MCF 10A (cell line): ENCODE results near the gene NUP214. TPM values are rescaled to one million over a fixed set of nuclear protein-coding genes. Genes with fewer than 3 reads are reported as not detected.

ENCODE experiments used
- BruUV-seq: library from RNA; stranded (reverse); fragments of 400-500 nt; replicated peaks from 2 replicates; lab custom pipeline; 2021; lab: Mats Ljungman, UMichigan
- CTCF ChIA-PET: fragments of 300-600 bp; sonication (Branson Sonifier 250); formaldehyde crosslinking; extraction: SDS; loops from one replicate; lab custom pipeline; 2021; ENCODE audit warnings: antibody characterized with exemption, inconsistent platforms; lab: Yijun Ruan, JAX
- POLR2A ChIA-PET: fragments of 300-600, 350-650 bp; sonication (Branson Sonifier 250); formaldehyde crosslinking; extraction: SDS; loops from one replicate; lab custom pipeline; 2020; ENCODE audit warnings: antibody characterized with exemption, inconsistent platforms; lab: Yijun Ruan, JAX
- DNase-seq: peaks from one replicate; pipeline ENCODE4 v3.0.0-alpha.2; 2018; ENCODE audit not compliant: unreplicated experiment
- H3K27ac Mint-ChIP-seq: one replicate; pipeline ENCODE4 v1.8.0; 2022; ENCODE audit warnings: mild to moderate bottlenecking, low read depth, mixed read lengths; ENCODE audit not compliant: unreplicated experiment
- H3K27me3 Mint-ChIP-seq: one replicate; pipeline ENCODE4 v1.8.0; 2022; ENCODE audit warnings: mixed read lengths; ENCODE audit not compliant: insufficient read depth, unreplicated experiment
- H3K36me3 Mint-ChIP-seq: one replicate; pipeline ENCODE4 v1.8.0; 2022; ENCODE audit warnings: mild to moderate bottlenecking, moderate library complexity, mixed read lengths; ENCODE audit not compliant: insufficient read depth, unreplicated experiment
- H3K4me1 Mint-ChIP-seq: one replicate; pipeline ENCODE4 v1.8.0; 2022; ENCODE audit warnings: mixed read lengths; ENCODE audit not compliant: insufficient read depth, unreplicated experiment
- H3K4me3 Mint-ChIP-seq: one replicate; pipeline ENCODE4 v1.8.0; 2022; ENCODE audit warnings: mild to moderate bottlenecking, moderate library complexity, mixed read lengths; ENCODE audit not compliant: unreplicated experiment
- H3K9me3 Mint-ChIP-seq: one replicate; pipeline ENCODE4 v1.8.0; 2022; ENCODE audit warnings: mixed read lengths; ENCODE audit not compliant: unreplicated experiment
- intact Hi-C: fragments of 100-400 bp; cut with micrococcal nuclease; formaldehyde crosslinking; loops from 2 replicates; pipeline ENCODE4 v1.14.1; 2022
- total RNA-seq: library from RNA; stranded (reverse); gene quantifications from 2 replicates; pipeline ENCODE4 v1.2.3, GENCODE V29; 2022
- TF ChIP-seq, protein P1 (sequence below): fragments of 200-600 bp; IDR thresholded peaks from one replicate; pipeline ENCODE4 v1.8.0; 2022; ENCODE audit warnings: antibody characterized with exemption, mild to moderate bottlenecking; ENCODE audit not compliant: unreplicated experiment

The NUP214 gene
- total RNA-seq, 1 experiment from 2014 or later, result 41.8 TPM

- ChIA-PET POLR2A (no interaction called here), CTCF (interaction anchor here (0.6 to 2.0 kb wide), 4 partner anchors 43 to 1147 kb away, joined by 3 to 7 read pairs (median 3); no protein-coding TSS in a partner anchor)
- no peaks in the 10 kb centered on the region for H3K27me3 Mint-ChIP-seq
- intact Hi-C loops, result no loop called here
- H3K36me3 Mint-ChIP-seq, result peaks cover 73% of the 10 kb centered on the region
- H3K4me1 Mint-ChIP-seq, result peaks cover 17% of the 10 kb centered on the region
- no peak overlapping the region for H3K27ac Mint-ChIP-seq
- BruUV-seq, result no TSS peak
- no peak overlapping the region for H3K4me3 Mint-ChIP-seq
- no peak for DNase-seq
- TF ChIP-seq, protein P1, sequence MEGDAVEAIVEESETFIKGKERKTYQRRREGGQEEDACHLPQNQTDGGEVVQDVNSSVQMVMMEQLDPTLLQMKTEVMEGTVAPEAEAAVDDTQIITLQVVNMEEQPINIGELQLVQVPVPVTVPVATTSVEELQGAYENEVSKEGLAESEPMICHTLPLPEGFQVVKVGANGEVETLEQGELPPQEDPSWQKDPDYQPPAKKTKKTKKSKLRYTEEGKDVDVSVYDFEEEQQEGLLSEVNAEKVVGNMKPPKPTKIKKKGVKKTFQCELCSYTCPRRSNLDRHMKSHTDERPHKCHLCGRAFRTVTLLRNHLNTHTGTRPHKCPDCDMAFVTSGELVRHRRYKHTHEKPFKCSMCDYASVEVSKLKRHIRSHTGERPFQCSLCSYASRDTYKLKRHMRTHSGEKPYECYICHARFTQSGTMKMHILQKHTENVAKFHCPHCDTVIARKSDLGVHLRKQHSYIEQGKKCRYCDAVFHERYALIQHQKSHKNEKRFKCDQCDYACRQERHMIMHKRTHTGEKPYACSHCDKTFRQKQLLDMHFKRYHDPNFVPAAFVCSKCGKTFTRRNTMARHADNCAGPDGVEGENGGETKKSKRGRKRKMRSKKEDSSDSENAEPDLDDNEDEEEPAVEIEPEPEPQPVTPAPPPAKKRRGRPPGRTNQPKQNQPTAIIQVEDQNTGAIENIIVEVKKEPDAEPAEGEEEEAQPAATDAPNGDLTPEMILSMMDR, result no peak
- no peaks in the 10 kb centered on the region for H3K9me3 Mint-ChIP-seq
Observed at GRCh38 chr9:131191857-131192256, 66.5 kb downstream of the NUP214 start.

- Mint-ChIP-seq H3K9me3 (no peaks in the 10 kb centered on the region), H3K27me3 (no peaks in the 10 kb centered on the region), H3K4me3 (no peak overlapping the region), H3K36me3 (peaks cover 73% of the 10 kb centered on the region), H3K4me1 (peaks cover 17% of the 10 kb centered on the region), H3K27ac (no peak overlapping the region)
- TF ChIP-seq, protein P1, result no peak
- no TSS peak for BruUV-seq
- intact Hi-C loops, result no loop called here
- POLR2A ChIA-PET, result no interaction called here
- CTCF ChIA-PET, result no interaction called here
- DNase-seq, result no peak
Observed at GRCh38 chr9:131193051-131193450, 67.7 kb downstream of the NUP214 start.

DNA sequence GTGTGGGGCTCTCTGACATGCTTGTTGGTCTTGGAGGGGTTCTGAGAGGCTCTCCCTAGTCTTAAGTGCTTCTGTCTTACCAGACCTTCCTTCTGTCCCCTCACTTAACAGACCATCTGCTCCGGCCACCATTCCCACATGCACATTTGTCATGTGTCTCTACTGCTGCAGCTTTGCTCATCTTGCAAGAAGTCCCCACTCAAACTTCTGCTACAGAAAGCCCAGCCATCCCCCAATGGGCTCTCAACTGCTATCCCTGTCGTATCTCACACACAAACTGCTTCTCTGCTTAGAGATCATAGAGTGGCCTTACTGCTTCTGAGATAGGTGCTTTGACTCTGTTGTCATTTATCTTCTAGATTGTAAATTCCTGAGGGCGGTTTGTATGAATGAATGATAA is 69.4 kb downstream of the NUP214 start:
- DNase-seq, result no peak
- intact Hi-C loops, result no loop called here
- H3K4me3 Mint-ChIP-seq, result no peak overlapping the region
- no peaks in the 10 kb centered on the region for H3K27me3 Mint-ChIP-seq
- peaks cover 76% of the 10 kb centered on the region for H3K36me3 Mint-ChIP-seq
- BruUV-seq, result no TSS peak
- H3K9me3 Mint-ChIP-seq, result no peaks in the 10 kb centered on the region
- H3K27ac Mint-ChIP-seq, result no peak overlapping the region
- TF ChIP-seq, protein P1, result no peak
- peaks cover 14% of the 10 kb centered on the region for H3K4me1 Mint-ChIP-seq
- ChIA-PET POLR2A (no interaction called here), CTCF (interaction anchor here (0.5 to 2.0 kb wide), 2 partner anchors 16 to 140 kb away, joined by 4 to 9 read pairs; no protein-coding TSS in a partner anchor)

GRCh38 chr9:131197160-131197911 is 72.0 kb downstream of the NUP214 start:
- H3K4me3 Mint-ChIP-seq, result no peak overlapping the region
- TF ChIP-seq, protein P1, result no peak
- BruUV-seq, result TSS peak; percentile 31
- H3K4me1 Mint-ChIP-seq, result no peaks in the 10 kb centered on the region
- intact Hi-C loops, result no loop called here
- H3K27me3 Mint-ChIP-seq, result no peaks in the 10 kb centered on the region
- H3K36me3 Mint-ChIP-seq, result peaks cover 94% of the 10 kb centered on the region
- ChIA-PET POLR2A (interaction anchor here (1.2 kb wide), 1 partner anchor 72 kb away, joined by 3 read pairs; the partner anchor contains the start of gene NUP214), CTCF (interaction anchor here (1.8 kb wide), 1 partner anchor 139 kb away, joined by 6 read pairs; no protein-coding TSS in a partner anchor)
- DNase-seq, result no peak
- H3K27ac Mint-ChIP-seq, result no peak overlapping the region
- no peaks in the 10 kb centered on the region for H3K9me3 Mint-ChIP-seq
